ENCODE results near the gene FAM50A. TPM values are rescaled to one million over a fixed set of nuclear protein-coding genes. Genes with fewer than 3 reads are reported as not detected.
"Not testable (repeated sequence)": the region's sequence is repeated elsewhere in the genome, so short reads cannot be mapped to it uniquely, and the experiment has no call there.

Gene FAM50A
- total and polyA plus RNA-seq, 2 donors (not counting 1 experiment from before 2014, with no cell fraction given) = 44.5 to 79.8 TPM

DNA sequence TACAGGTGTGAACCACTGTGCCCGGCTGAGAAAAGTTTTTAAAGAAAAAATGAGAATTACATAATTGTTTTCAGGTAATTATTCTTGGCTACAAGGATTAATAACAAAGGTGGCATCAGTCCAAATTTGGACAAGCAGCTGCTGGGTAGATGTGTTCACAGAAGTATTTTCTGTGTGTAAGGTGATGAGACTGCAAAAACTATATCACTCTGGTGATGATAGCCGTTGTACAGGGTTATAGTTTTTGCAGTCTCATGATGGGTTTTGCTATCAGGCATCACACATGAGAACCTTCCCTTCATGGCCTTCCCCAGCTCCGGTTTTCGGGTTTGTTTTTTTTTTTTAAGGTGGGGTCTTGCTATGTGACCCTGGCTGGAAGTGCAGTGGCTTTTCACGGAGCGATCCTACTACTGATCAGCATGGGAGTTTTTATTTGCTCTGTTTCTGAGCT lies 51.6 kb downstream of the FAM50A start:
- no peaks in the 10 kb centered on the region for H3K9me3 Mint-ChIP-seq (ENCODE audit: insufficient read depth)

DNA sequence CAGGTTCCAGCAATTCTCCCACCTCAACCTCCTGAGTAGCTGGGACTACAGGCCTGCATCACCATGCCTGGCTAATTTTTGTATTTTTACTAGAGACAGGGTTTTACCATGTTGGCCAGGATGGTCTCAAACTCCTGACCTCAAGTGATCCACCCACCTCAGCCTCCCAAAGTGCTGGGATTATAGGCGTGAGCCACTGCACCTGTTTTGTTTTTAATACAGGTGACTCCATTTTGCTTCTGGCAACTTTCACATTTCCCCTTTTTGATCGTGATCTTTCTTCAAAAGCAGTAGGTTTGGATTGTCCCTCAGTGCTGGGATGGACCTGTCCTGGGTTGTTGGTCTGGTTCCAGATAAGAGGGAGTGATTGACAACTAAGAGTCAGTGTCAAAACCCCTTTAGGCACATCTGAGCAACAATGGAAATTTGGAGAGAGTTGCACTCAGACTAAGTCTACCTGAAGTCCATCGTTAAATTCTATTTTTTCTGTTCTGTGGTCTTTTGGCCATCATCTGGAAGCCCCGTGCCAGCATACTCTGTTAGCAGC lies 52.7 kb downstream of the FAM50A start:
- H4K20me1 ChIP-seq (ENCODE audit: control insufficient read depth, insufficient read depth, low read length, poor library complexity, severe bottlenecking); ATAC-seq (ENCODE audit: low read depth); H3K27ac ChIP-seq (ENCODE audit: low read length in 2 of 2); H2AFZ ChIP-seq (ENCODE audit: insufficient read depth, low read depth, low read length, poor library complexity, severe bottlenecking); H3K9me3 Mint-ChIP-seq (ENCODE audit: insufficient read depth); H3K4me1 Mint-ChIP-seq; DNase-seq; H3K9me3 ChIP-seq (ENCODE audit: control extremely low read depth in 1 of 3, control insufficient read depth in 2 of 3, insufficient read depth in 1 of 3, low read length in 2 of 3); H3K36me3 ChIP-seq (replicated peaks in 1 of 2; ENCODE audit: control extremely low read depth in 1 of 2, control insufficient read depth in 1 of 2, extremely low read depth in 1 of 2, insufficient read depth in 2 of 2, low read length in 1 of 2); H3K27me3 ChIP-seq (replicated peaks in 1 of 4; ENCODE audit: control extremely low read depth in 1 of 4, control insufficient read depth in 3 of 4, insufficient read depth in 4 of 4, low read length in 3 of 4); H3K4me3 Mint-ChIP-seq; H3K4me3 ChIP-seq (ENCODE audit: control extremely low read depth in 1 of 5, extremely low read depth in 1 of 5, insufficient read depth in 1 of 5, low read depth in 2 of 5, low read length in 4 of 5); H3K9ac ChIP-seq (ENCODE audit: low read length); intact Hi-C loops (cut with micrococcal nuclease); H3K4me2 ChIP-seq (replicated peaks; ENCODE audit: low read depth, low read length, poor library complexity, severe bottlenecking); H3K79me2 ChIP-seq (ENCODE audit: control insufficient read depth, insufficient read depth, low read length); H3K27me3 Mint-ChIP-seq: not testable (repeated sequence)
- H3K4me1 ChIP-seq (ENCODE audit: control insufficient read depth in 2 of 2, insufficient read depth in 2 of 2, low read length in 2 of 2) = peaks cover 0 to 11% of the 10 kb centered on the region in 2 donors
- CTCF ChIA-PET = interaction anchor here (1.0 kb wide), 1 partner anchor 30 kb away, joined by 3 read pairs; no protein-coding TSS in a partner anchor
- POLR2A ChIA-PET = interaction anchor here (0.7 kb wide), 1 partner anchor 18 kb away, joined by 3 read pairs; no protein-coding TSS in a partner anchor
- H3K27ac Mint-ChIP-seq = peak overlapping the region; percentile 6
- no CpG with 5 or more reads among the region's 4 CpGs for WGBS (ENCODE audit: insufficient coverage)

More for the DNA sequence above, 51.6 kb downstream of the FAM50A start:
- WGBS (ENCODE audit: insufficient coverage) = no CpG with 5 or more reads among the region's 6 CpGs
- no peaks in the 10 kb centered on the region for H3K9me3 ChIP-seq (ENCODE audit: control extremely low read depth in 1 of 3, control insufficient read depth in 2 of 3, insufficient read depth in 1 of 3, low read length in 2 of 3)
- no peaks in the 10 kb centered on the region for H3K27me3 ChIP-seq (replicated peaks in 1 of 4; ENCODE audit: control extremely low read depth in 1 of 4, control insufficient read depth in 3 of 4, insufficient read depth in 4 of 4, low read length in 3 of 4)
- H3K27me3 Mint-ChIP-seq = no peaks in the 10 kb centered on the region
- H3K4me1 ChIP-seq (ENCODE audit: control insufficient read depth in 2 of 2, insufficient read depth in 2 of 2, low read length in 2 of 2) = peaks cover 0 to 17% of the 10 kb centered on the region in 2 donors
- no peaks in the 10 kb centered on the region for H3K79me2 ChIP-seq (ENCODE audit: control insufficient read depth, insufficient read depth, low read length)
- no peaks in the 10 kb centered on the region for H3K36me3 ChIP-seq (replicated peaks in 1 of 2; ENCODE audit: control extremely low read depth in 1 of 2, control insufficient read depth in 1 of 2, extremely low read depth in 1 of 2, insufficient read depth in 2 of 2, low read length in 1 of 2)
- no peak overlapping the region for H3K4me2 ChIP-seq (replicated peaks; ENCODE audit: low read depth, low read length, poor library complexity, severe bottlenecking)
- H3K4me3 ChIP-seq (ENCODE audit: control extremely low read depth in 1 of 5, extremely low read depth in 1 of 5, insufficient read depth in 1 of 5, low read depth in 2 of 5, low read length in 4 of 5) = no peak overlapping the region
- CTCF ChIA-PET = no interaction called here
- H3K4me3 Mint-ChIP-seq = no peak overlapping the region
- H3K9ac ChIP-seq (ENCODE audit: low read length) = no peak overlapping the region
- H2AFZ ChIP-seq (ENCODE audit: insufficient read depth, low read depth, low read length, poor library complexity, severe bottlenecking) = no peak overlapping the region
- no peak overlapping the region for H3K27ac ChIP-seq (ENCODE audit: low read length in 2 of 2)
- POLR2A ChIA-PET = no interaction called here
- no peaks in the 10 kb centered on the region for H4K20me1 ChIP-seq (ENCODE audit: control insufficient read depth, insufficient read depth, low read length, poor library complexity, severe bottlenecking)
- ATAC-seq (ENCODE audit: low read depth) = no peak
- H3K4me1 Mint-ChIP-seq = peaks cover 11% of the 10 kb centered on the region
- no peak overlapping the region for H3K27ac Mint-ChIP-seq
- DNase-seq = no peak
- intact Hi-C loops (cut with micrococcal nuclease) = no loop called here
- no peak for TF ChIP-seq CTCF (IDR thresholded peaks at IDR 0.05)
- TF ChIP-seq EZH2 (IDR thresholded peaks at IDR 0.05; ENCODE audit: borderline replicate concordance, insufficient read depth, low read depth, low read length, poor library complexity, severe bottlenecking) = no peak

Small RNAs within 50 kb of the gene (small RNA-seq; reads per million reads assigned to genes)
- gene MIR6858 (ENCODE audit: insufficient read length, low read depth, low replicate concordance) (not detected), gene RN7SL697P (ENCODE audit: insufficient read length, low read depth, low replicate concordance) (not detected), gene SNORA70 (ENCODE audit: insufficient read length, low read depth, low replicate concordance) (not detected)

Other genes starting within 250 kb of the FAM50A start
- not detected in 2 replicates for gene OPN1MW2, start 224.4 kb upstream of the FAM50A start, total RNA-seq
- not detected in 2 replicates for gene OPN1MW2, start 224.4 kb upstream of the FAM50A start, polyA plus RNA-seq
- gene OPN1MW3, start 186.6 kb upstream of the FAM50A start, total RNA-seq = not detected in 2 replicates
- not detected in 2 replicates for gene OPN1MW3, start 186.6 kb upstream of the FAM50A start, polyA plus RNA-seq
- gene TEX28, start 149.0 kb upstream of the FAM50A start, total RNA-seq = not detected in 2 replicates
- gene TEX28, start 149.0 kb upstream of the FAM50A start, polyA plus RNA-seq = not detected in 2 replicates
- 0.22 and 0.96 TPM in 2 replicates for gene TKTL1, start 148.3 kb upstream of the FAM50A start, total RNA-seq
- gene TKTL1, start 148.3 kb upstream of the FAM50A start, polyA plus RNA-seq = 0.18 and 0.37 TPM in 2 replicates
- gene FLNA, start 69.5 kb upstream of the FAM50A start, total RNA-seq = 510 and 523 TPM in 2 replicates
- 281 and 342 TPM in 2 replicates for gene FLNA, start 69.5 kb upstream of the FAM50A start, polyA plus RNA-seq
- 67.2 and 81.7 TPM in 2 replicates for gene EMD, start 64.8 kb upstream of the FAM50A start, total RNA-seq
- 132 and 156 TPM in 2 replicates for gene EMD, start 64.8 kb upstream of the FAM50A start, polyA plus RNA-seq
- 3,946 and 4,073 TPM in 2 replicates for gene RPL10, start 45.8 kb upstream of the FAM50A start, total RNA-seq
- 9,737 and 16,482 TPM in 2 replicates for gene RPL10, start 45.8 kb upstream of the FAM50A start, polyA plus RNA-seq
- gene DNASE1L1, start 34.9 kb upstream of the FAM50A start, total RNA-seq = 24.6 TPM in 2 replicates
- gene DNASE1L1, start 34.9 kb upstream of the FAM50A start, polyA plus RNA-seq = 30.4 and 49.2 TPM in 2 replicates
- gene TAFAZZIN, start 32.6 kb upstream of the FAM50A start, total RNA-seq = 117 and 118 TPM in 2 replicates
- gene TAFAZZIN, start 32.6 kb upstream of the FAM50A start, polyA plus RNA-seq = 224 and 241 TPM in 2 replicates
- gene ATP6AP1, start 15.5 kb upstream of the FAM50A start, total RNA-seq = 55.6 and 57.7 TPM in 2 replicates
- gene ATP6AP1, start 15.5 kb upstream of the FAM50A start, polyA plus RNA-seq = 38.9 and 47.1 TPM in 2 replicates
- gene GDI1, start 7.0 kb upstream of the FAM50A start, total RNA-seq = 194 and 199 TPM in 2 replicates
- gene GDI1, start 7.0 kb upstream of the FAM50A start, polyA plus RNA-seq = 311 and 436 TPM in 2 replicates
- 114 and 120 TPM in 2 replicates for gene PLXNA3, start 14.1 kb downstream of the FAM50A start, total RNA-seq
- 50.5 and 68.6 TPM in 2 replicates for gene PLXNA3, start 14.1 kb downstream of the FAM50A start, polyA plus RNA-seq
- 17.0 and 19.3 TPM in 2 replicates for gene LAGE3, start 35.1 kb downstream of the FAM50A start, total RNA-seq
- 13.6 and 19.9 TPM in 2 replicates for gene LAGE3, start 35.1 kb downstream of the FAM50A start, polyA plus RNA-seq
- gene UBL4A, start 42.5 kb downstream of the FAM50A start, total RNA-seq = 23.3 and 29.5 TPM in 2 replicates
- gene UBL4A, start 42.5 kb downstream of the FAM50A start, polyA plus RNA-seq = 7.7 and 13.1 TPM in 2 replicates
- gene SLC10A3, start 46.5 kb downstream of the FAM50A start, total RNA-seq = 16.7 and 17.9 TPM in 2 replicates
- 26.6 and 36.9 TPM in 2 replicates for gene SLC10A3, start 46.5 kb downstream of the FAM50A start, polyA plus RNA-seq
- gene FAM3A, start 72.1 kb downstream of the FAM50A start, total RNA-seq = 39.6 and 43.3 TPM in 2 replicates
- 59.4 and 61.1 TPM in 2 replicates for gene FAM3A, start 72.1 kb downstream of the FAM50A start, polyA plus RNA-seq
- gene G6PD, start 102.7 kb downstream of the FAM50A start, total RNA-seq = 57.2 and 61.2 TPM in 2 replicates
- 64.4 and 66.0 TPM in 2 replicates for gene G6PD, start 102.7 kb downstream of the FAM50A start, polyA plus RNA-seq
- 65.1 and 72.0 TPM in 2 replicates for gene IKBKG, start 103.5 kb downstream of the FAM50A start, total RNA-seq
- 43.9 and 46.7 TPM in 2 replicates for gene IKBKG, start 103.5 kb downstream of the FAM50A start, polyA plus RNA-seq
- not detected in 2 replicates for gene CTAG1A, start 141.0 kb downstream of the FAM50A start, total RNA-seq
- gene CTAG1A, start 141.0 kb downstream of the FAM50A start, polyA plus RNA-seq = not detected in 2 replicates
- not detected in 2 replicates for gene CTAG1B, start 175.1 kb downstream of the FAM50A start, total RNA-seq
- gene CTAG1B, start 175.1 kb downstream of the FAM50A start, polyA plus RNA-seq = 0.09 TPM in 1 of 2 replicates, not detected in the other
- gene CTAG2, start 209.4 kb downstream of the FAM50A start, total RNA-seq = not detected in 2 replicates
- not detected in 2 replicates for gene CTAG2, start 209.4 kb downstream of the FAM50A start, polyA plus RNA-seq

Data from B cell (primary cell).